Body of pancreas (tissue), 4 donors: ENCODE data around the gene CLBA1.

Source experiments
- POLR2A ChIP-seq, 3 donors: fragments of 450-650 bp; IDR thresholded peaks; one replicate each; pipeline ENCODE4 v1.6.1; 2016; ENCODE audit warnings: antibody characterized with exemption in 3 of 3, mild to moderate bottlenecking in 2 of 3
- TF ChIP-seq, protein P1 (sequence below), 7 experiments: fragments of 450-650 bp in 4 of 7; fragments of 200-600 bp in 3 of 7; sonication (generic) in 3 of 7; IDR thresholded peaks; one replicate each; pipeline ENCODE4 v1.5.1; 2016 to 2019; ENCODE audit warnings: antibody characterized with exemption in 7 of 7

DNA sequence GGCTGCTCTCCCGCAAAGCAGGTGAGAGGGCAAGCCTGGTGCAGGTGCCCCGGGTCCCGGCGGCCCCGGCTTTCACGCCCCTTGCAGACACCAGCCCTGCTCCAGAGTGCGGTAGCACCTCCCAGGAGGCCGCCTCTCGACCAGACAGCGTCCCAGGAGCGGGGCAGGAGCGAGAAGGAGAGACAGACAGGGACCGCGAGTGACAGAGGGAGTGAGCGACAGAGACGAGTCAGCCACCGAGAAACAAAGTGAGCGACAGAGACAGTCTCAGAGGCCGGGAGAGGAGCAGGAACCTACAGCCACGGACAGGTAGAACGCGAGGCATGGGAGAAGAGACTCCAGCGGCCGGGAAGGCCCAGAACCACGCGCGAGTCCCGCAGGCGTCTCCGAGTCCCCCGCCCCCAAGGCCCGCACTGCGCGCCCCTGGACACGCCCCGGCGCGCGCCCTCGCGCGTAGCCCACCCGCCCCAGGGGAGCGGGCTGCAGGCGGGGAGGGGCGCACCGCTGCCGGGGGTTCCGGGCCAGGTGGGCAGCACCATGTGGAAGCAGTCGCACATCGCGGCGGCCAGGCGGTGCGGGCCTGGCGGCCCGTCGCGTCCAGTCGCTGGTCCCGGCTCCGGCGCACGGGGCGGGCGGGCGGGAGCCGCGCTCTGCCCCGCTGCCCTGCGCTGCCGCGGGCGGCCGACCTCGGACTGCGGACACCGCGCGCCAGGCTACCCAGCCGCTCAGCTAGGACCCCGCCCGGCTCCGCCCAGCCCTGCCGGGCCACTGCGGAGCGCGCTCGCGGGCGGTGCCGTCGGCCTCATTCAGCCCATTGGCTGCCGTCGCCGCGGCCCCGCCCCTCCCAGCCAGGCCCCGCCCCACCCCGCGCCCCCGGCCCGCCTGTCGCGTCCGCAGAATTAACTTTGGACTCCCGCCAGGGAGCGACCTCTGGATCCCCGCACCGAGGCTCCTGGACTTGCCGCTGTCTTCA lies 7.6 kb upstream of the CLBA1 start, which contains the start of gene AHNAK2:
- TF ChIP-seq, protein P1, sequence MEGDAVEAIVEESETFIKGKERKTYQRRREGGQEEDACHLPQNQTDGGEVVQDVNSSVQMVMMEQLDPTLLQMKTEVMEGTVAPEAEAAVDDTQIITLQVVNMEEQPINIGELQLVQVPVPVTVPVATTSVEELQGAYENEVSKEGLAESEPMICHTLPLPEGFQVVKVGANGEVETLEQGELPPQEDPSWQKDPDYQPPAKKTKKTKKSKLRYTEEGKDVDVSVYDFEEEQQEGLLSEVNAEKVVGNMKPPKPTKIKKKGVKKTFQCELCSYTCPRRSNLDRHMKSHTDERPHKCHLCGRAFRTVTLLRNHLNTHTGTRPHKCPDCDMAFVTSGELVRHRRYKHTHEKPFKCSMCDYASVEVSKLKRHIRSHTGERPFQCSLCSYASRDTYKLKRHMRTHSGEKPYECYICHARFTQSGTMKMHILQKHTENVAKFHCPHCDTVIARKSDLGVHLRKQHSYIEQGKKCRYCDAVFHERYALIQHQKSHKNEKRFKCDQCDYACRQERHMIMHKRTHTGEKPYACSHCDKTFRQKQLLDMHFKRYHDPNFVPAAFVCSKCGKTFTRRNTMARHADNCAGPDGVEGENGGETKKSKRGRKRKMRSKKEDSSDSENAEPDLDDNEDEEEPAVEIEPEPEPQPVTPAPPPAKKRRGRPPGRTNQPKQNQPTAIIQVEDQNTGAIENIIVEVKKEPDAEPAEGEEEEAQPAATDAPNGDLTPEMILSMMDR (IDR thresholded peaks at IDR 0.05) = no peak
- no peak for TF ChIP-seq POLR2A (IDR thresholded peaks at IDR 0.05)
